HG03442 (cell line): ENCODE measurements around the gene TNS3.

Experiments used
- ATAC-seq: cut with Tn5 transposase; IDR thresholded peaks from one replicate; pipeline ENCODE4 v1.9.1; 2021; ENCODE audit warnings: mild to moderate bottlenecking, moderate library complexity; ENCODE audit not compliant: unreplicated experiment

The TNS3 gene

DNA sequence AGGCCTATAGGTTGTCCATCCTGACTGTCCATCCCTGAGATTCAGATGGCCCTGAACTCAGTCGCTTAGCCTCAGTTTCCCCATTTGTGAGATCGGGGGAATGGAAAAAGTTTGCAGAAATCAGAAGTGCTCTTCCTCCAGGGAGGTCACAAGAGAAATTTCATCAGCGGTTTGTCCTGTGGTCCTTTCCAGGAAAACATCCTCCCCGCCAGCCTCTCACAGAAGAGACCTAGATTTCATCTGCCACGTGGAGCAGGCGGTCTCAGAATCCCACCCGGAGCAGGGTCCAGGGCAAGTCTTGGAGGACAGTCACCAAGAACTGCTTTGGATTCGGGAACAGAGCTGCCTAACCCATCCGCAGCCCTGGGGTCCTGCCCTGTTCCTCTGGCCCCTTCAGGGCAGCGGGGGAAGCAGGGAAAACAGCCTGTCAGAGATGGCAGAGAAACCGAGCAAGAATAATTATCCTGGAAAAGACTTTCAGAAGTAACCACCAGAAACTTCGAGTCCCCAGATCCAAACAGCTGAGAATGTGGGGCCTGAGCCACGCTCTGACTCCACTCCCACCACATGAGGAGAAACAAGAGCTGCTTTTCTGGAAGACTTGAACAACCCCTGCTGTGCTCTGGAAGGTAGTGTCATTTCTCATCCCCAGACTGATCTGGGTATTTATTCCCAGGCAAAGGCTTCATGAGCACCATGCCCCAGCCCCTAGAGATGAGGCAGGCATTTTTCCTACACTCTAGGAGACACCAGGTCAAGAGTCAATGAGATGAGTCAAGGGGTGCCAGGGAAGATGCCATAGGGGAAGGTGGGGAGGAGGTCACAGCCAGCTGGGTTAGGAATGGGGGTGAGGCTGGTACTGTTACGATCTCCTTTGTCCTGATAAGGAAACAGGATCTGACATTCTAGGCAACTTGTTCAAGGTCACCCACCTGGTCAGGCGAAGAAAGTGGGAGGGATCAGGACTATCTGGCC, 1.1 kb upstream of the TNS3 start:
- no peak for ATAC-seq

GRCh38 chr7:47581438-47581803, 490 bp downstream of the TNS3 start:
- no peak for ATAC-seq

DNA sequence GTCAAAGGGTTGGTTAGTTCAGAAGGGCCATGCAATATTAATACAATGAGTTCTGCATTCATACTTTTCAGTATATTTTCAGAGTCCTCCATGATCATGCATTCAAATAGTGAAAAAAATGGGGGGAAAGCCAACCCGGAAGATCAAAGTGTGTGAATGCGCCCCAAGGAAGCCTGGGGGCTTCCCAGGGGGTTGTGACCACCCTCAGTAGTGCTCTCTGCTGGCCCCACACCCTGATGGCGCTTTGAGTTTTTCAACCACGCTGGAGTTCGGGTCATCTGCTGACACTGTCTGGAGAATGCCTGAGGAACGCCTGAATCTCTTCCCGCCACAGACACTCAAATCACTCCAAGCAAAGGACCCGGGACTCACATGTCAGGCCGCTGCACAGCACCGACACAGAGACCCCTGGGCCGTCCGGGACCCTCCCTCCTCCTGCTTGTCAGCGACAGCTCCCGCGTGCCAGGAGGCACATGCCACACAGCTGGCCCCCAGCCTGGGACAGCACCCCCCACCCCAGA, 1.0 kb downstream of the TNS3 start:
- ATAC-seq = no peak

DNA sequence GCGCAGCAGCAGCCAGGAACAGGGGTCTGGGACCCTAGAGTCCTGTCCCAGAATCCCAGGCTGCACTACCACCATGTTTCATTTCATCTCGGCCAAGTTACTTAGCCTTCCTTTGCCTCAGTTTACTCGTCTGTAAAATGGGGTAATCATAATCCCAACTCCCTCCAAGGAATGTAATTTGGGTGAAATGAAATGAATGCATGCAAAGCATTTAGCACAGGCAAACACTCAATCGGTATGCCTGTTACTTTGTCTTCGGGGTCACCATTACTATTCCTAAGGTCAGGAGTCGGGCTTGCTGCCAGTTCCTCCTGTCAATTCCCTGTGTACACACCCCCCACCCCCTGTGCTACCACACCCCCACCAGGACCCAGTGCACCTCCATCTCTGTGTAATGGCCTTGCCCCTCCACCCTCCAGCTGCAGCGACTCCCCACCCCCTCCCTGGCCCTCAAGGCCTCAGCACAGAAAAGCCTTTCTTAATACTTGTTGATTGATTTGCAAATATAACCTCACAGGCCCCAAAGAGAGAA, 1.7 kb downstream of the TNS3 start:
- ATAC-seq = no peak

DNA sequence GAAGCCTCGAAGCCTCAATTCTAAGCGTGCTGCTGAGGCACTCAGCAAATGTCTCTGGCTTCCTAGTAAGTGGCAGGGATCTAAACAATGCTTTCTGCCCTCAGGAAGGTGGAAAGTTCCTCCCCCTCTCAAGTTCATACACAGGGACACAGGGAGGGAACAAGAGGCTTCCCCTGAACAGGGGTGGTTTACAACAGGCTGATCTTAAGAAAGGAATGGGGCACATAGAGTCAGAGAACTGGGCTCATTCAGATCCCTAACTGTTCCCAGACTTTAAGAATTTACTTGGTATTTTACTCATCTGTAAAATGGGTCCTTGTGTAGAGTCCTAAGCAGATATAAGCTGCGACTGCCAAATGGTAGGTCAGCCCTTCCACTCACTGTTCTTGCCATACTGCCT, 2.5 kb downstream of the TNS3 start:
- no peak for ATAC-seq

DNA sequence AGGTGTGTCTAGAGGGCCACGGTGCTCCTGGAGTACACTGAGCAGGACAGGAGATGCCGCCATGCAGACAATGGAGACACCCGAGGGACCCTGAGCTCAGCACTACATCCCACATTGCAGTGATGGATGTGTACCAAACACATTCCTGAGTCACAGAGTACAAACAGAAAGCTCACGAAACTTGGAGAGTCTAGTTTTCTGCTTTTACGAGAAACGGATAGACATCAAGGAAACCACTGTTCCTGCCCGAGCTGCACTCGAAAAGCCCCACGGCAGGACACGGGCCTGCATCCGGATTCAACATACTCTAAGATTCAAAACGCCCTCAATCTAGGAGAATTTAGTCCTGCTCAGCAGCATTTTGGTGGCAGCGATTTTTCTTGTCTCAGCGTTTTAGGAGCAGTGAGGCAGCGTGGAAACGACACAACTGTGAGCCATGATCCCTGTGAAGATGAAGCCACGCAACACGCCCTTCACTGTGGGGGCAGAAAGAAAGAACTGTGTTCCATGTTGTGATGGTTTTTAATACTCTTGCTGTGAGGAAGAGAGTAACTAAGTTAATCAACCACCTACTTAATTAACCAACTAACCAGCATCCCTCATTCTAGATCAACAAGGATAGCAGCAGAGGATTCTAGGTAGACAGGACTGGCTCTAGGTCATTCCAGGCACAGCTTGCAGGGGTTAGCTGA, 3.2 kb downstream of the TNS3 start:
- no peak for ATAC-seq

DNA sequence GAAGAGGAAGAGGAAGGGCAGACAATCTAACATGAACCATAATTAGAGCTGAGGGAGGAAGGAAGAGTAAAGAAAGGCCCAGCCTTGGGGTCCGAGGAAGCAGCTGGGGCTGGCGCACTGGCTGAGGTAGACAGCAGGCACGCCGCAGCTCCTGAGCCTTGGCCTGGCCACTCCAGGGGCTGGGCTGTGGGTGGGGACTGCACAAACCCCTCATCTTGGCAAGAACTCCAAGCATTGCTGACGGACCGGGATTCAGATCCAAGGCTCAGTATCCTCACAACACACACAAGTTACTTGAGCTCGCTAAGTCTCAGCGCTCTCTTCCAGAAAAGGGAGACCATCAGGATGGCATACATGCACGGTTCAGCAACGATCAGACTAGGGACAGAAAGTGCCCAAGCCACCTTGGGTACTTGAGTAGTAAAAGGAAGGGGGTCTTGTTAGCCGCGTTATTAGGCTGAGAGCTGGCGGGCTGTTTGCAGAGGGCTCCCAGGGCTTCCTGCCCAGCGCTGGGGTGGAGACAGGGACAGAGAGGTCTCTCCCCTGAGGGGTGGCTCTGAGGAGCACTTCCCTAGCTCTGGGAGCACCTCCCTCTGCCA, 4.5 kb downstream of the TNS3 start:
- no peak for ATAC-seq

- ATAC-seq = no peak
Measured at GRCh38 chr7:47576866-47577306, 5.0 kb downstream of the TNS3 start.

DNA sequence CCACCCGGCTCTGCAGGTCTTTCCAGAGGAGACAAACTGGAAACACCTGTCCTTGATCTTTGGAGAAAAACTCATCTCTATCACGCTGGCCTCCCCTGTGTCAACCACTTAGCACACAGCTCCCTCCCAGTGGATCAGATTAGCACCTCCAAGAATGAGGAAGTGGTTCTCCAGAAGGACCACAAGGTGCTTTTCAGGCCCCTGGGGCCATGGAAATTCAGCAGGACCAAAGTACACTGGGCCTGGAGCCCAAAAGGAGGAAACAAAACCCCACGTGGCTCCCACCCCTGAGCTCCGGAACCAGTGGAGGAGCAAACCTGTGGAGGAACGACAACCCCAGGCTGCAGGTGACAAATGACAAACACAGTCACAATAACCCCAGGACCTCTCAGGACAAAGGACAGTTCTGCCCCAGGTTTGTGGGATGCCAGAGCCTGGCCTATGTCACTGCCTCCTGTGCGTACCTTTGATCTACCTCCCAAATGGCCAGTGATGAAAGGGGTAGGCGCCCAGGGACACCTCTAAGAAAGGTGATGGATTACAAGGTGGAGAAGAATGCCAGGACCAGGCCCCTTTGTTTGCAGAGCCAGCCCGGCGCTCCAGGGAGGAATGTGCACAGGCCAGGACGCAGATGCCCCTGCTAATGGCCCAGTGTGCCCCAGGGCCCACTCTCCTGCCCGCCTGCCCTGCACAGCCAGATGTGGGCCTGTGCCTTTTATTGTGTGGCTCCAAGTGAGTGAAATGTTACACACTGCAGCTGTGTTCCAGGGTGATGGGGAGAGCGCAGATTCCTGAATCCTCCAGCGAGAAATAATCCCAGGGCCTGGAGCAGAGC, 5.7 kb downstream of the TNS3 start:
- ATAC-seq = peak; percentile 34

- peak; percentile 75 for ATAC-seq
Measured at GRCh38 chr7:47574482-47575329, 7.2 kb downstream of the TNS3 start.

GRCh38 chr7:47573758-47574481, 8.0 kb downstream of the TNS3 start:
- no peak for ATAC-seq

- no peak for ATAC-seq
Measured at GRCh38 chr7:47572939-47573757, 8.8 kb downstream of the TNS3 start.

GRCh38 chr7:47572094-47572445, 9.8 kb downstream of the TNS3 start:
- no peak for ATAC-seq

- no peak for ATAC-seq
Measured at GRCh38 chr7:47571331-47572093, 10.4 kb downstream of the TNS3 start.

GRCh38 chr7:47570649-47571050, 11.3 kb downstream of the TNS3 start:
- ATAC-seq = no peak

- no peak for ATAC-seq
Measured at GRCh38 chr7:47568547-47568946, 13.4 kb downstream of the TNS3 start.

- no peak for ATAC-seq
Measured at GRCh38 chr7:47568056-47568455, 13.9 kb downstream of the TNS3 start.
